K562 (cell line): ENCODE measurements around the gene ULK1. TPM values are rescaled to one million over a fixed set of nuclear protein-coding genes. Genes with fewer than 3 reads are reported as not detected.

Experiments
- BDP1 ChIP-seq: IDR thresholded peaks from 3 replicates; pipeline ENCODE4 v1.6.1; 2011; ENCODE audit not compliant: insufficient read length, insufficient read depth
- GTF2F1 ChIP-seq: IDR thresholded peaks from 2 replicates; pipeline ENCODE4 v1.6.1; 2011; ENCODE audit warnings: low read depth, low read length, improper control_type of control experiment
- MTA1 ChIP-seq: fragments of 450-650 bp; IDR thresholded peaks from 2 replicates; pipeline ENCODE4 v1.6.1; 2017; ENCODE audit warnings: borderline replicate concordance
- RUNX1 ChIP-seq: sonication (generic); IDR thresholded peaks from 2 replicates; pipeline ENCODE4 v1.6.1; 2016; ENCODE audit warnings: antibody characterized with exemption, low read depth
- TSC22D4 ChIP-seq: fragments of 450-650 bp; IDR thresholded peaks from 2 replicates; pipeline ENCODE4 v1.6.1; 2016; ENCODE audit warnings: missing genetic modification characterization, missing biosample characterization, control low read depth
- polyA plus RNA-seq, 8 experiments: library from polyadenylated mRNA; depleted of rRNA in 4 of 8; stranded (reverse) in 5 of 8; unstranded in 3 of 8; fragments of >200 nt; fragmentation: Nextera tagmentation in 2 of 8; fragmentation: Illumina TruSeq in 1 of 8; extraction: Ambion mirVana in 2 of 8; extraction: Trizol in 1 of 8; gene quantifications; 2 replicates each; pipeline versions ENCODE4 v1.2.1 to v1.2.3, GENCODE V29; 2011 to 2014; ENCODE audit warnings: inconsistent platforms in 1 of 8, missing spikeins in 1 of 8
- total RNA-seq, 7 experiments: library from RNA; depleted of rRNA in 6 of 7; stranded (reverse); fragments of >200 nt in 6 of 7; fragmentation: Illumina TruSeq in 2 of 7; extraction: Trizol in 2 of 7; gene quantifications; 2 replicates each; pipeline versions ENCODE4 v1.2.1 to v1.2.3, GENCODE V29; 2011 to 2021; ENCODE audit warnings: low replicate concordance in 1 of 7
- TF ChIP-seq, protein P1 (sequence below), 2 experiments: IDR thresholded peaks; 2 replicates each; pipeline ENCODE4 v1.6.1; 2012; ENCODE audit warnings: improper control_type of control experiment in 2 of 2, low read depth in 2 of 2, low read length in 2 of 2, borderline replicate concordance in 1 of 2
- TF ChIP-seq, protein P2 (sequence below): sonication (generic); formaldehyde crosslinking; IDR thresholded peaks from 2 replicates; pipeline ENCODE4 v1.8.0; 2022; ENCODE audit warnings: mild to moderate bottlenecking, missing genetic modification reagents
- TF ChIP-seq, protein P3 (sequence below): fragments of 200-800 bp; sonication (Bioruptor generic); IDR thresholded peaks from 2 replicates; pipeline ENCODE4 v1.6.1; 2017; ENCODE audit warnings: missing genetic modification characterization, missing compliant biosample characterization
- TF ChIP-seq, protein P4 (sequence below): sonication (generic); formaldehyde crosslinking; IDR thresholded peaks from 2 replicates; pipeline ENCODE4 v1.8.1; 2023; ENCODE audit warnings: missing genetic modification reagents, mild to moderate bottlenecking, borderline replicate concordance

The ULK1 gene
- total and polyA plus RNA-seq, 9 of the 15 experiments (the other 6 are each of a cell fraction or from before 2014, with no cell fraction given) = 0.15 to 29.4 (median 2.5) TPM

DNA sequence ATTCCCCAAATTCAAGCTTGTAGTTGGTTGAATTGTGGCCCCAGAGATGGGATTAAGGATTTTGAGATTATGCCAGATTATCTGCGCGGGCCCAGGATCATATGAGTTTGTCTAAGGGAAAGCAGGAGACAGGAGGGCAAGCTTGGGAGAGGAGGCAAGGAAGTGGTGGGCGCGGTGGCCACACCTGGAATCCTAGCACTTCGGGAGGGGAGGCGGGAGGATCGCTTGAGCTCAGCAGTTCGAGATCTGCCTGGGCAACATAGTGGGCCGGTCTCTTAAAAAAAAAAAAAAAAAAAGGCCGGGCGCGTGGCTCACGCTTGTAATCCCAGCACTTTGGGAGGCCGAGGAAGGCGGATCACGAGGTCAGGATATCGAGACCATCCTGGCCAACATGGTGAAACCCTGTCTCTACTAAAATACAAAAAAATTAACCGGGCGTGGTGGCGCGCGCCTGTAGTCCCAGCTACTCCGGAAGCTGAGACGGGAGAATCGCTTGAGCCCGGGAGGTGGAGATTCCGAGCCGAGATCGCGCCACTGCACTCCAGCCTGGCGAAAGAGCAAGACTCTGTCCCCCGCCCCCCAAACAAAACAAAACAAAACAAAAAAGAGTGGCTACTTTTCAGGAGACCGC lies 33.8 kb downstream of the ULK1 start (continued):
- TF ChIP-seq, protein P1, sequence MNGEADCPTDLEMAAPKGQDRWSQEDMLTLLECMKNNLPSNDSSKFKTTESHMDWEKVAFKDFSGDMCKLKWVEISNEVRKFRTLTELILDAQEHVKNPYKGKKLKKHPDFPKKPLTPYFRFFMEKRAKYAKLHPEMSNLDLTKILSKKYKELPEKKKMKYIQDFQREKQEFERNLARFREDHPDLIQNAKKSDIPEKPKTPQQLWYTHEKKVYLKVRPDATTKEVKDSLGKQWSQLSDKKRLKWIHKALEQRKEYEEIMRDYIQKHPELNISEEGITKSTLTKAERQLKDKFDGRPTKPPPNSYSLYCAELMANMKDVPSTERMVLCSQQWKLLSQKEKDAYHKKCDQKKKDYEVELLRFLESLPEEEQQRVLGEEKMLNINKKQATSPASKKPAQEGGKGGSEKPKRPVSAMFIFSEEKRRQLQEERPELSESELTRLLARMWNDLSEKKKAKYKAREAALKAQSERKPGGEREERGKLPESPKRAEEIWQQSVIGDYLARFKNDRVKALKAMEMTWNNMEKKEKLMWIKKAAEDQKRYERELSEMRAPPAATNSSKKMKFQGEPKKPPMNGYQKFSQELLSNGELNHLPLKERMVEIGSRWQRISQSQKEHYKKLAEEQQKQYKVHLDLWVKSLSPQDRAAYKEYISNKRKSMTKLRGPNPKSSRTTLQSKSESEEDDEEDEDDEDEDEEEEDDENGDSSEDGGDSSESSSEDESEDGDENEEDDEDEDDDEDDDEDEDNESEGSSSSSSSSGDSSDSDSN (IDR thresholded peaks at IDR 0.05; ENCODE audit: borderline replicate concordance in 1 of 2, low read depth in 2 of 2, low read length in 2 of 2) = no peak
- TF ChIP-seq GTF2F1 (no peak), BDP1 (no peak), MTA1 (no peak), RUNX1 (no peak), TSC22D4 (tag) (no peak)
- TF ChIP-seq, protein P2, sequence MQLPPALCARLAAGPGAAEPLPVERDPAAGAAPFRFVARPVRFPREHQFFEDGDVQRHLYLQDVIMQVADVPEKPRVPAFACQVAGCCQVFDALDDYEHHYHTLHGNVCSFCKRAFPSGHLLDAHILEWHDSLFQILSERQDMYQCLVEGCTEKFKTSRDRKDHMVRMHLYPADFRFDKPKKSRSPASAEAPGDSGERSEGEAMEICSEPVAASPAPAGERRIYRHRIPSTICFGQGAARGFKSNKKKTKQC (CRISPR knock-in tag) = no peak
- TF ChIP-seq, protein P3, sequence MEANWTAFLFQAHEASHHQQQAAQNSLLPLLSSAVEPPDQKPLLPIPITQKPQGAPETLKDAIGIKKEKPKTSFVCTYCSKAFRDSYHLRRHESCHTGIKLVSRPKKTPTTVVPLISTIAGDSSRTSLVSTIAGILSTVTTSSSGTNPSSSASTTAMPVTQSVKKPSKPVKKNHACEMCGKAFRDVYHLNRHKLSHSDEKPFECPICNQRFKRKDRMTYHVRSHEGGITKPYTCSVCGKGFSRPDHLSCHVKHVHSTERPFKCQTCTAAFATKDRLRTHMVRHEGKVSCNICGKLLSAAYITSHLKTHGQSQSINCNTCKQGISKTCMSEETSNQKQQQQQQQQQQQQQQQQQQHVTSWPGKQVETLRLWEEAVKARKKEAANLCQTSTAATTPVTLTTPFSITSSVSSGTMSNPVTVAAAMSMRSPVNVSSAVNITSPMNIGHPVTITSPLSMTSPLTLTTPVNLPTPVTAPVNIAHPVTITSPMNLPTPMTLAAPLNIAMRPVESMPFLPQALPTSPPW = no peak
- TF ChIP-seq, protein P4, sequence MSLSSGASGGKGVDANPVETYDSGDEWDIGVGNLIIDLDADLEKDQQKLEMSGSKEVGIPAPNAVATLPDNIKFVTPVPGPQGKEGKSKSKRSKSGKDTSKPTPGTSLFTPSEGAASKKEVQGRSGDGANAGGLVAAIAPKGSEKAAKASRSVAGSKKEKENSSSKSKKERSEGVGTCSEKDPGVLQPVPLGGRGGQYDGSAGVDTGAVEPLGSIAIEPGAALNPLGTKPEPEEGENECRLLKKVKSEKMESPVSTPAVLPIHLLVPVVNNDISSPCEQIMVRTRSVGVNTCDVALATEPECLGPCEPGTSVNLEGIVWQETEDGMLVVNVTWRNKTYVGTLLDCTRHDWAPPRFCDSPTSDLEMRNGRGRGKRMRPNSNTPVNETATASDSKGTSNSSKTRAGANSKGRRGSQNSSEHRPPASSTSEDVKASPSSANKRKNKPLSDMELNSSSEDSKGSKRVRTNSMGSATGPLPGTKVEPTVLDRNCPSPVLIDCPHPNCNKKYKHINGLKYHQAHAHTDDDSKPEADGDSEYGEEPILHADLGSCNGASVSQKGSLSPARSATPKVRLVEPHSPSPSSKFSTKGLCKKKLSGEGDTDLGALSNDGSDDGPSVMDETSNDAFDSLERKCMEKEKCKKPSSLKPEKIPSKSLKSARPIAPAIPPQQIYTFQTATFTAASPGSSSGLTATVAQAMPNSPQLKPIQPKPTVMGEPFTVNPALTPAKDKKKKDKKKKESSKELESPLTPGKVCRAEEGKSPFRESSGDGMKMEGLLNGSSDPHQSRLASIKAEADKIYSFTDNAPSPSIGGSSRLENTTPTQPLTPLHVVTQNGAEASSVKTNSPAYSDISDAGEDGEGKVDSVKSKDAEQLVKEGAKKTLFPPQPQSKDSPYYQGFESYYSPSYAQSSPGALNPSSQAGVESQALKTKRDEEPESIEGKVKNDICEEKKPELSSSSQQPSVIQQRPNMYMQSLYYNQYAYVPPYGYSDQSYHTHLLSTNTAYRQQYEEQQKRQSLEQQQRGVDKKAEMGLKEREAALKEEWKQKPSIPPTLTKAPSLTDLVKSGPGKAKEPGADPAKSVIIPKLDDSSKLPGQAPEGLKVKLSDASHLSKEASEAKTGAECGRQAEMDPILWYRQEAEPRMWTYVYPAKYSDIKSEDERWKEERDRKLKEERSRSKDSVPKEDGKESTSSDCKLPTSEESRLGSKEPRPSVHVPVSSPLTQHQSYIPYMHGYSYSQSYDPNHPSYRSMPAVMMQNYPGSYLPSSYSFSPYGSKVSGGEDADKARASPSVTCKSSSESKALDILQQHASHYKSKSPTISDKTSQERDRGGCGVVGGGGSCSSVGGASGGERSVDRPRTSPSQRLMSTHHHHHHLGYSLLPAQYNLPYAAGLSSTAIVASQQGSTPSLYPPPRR (CRISPR knock-in tag) = no peak
